ENCODE results near the gene KIF18A. TPM values are rescaled to one million over a fixed set of nuclear protein-coding genes. Genes with fewer than 3 reads are reported as not detected.

Gene KIF18A
- total and polyA plus RNA-seq, 2 of the 8 experiments (the other 6 are each of a cell fraction or from before 2014, with no cell fraction given): 4.0 to 23.3 TPM

DNA sequence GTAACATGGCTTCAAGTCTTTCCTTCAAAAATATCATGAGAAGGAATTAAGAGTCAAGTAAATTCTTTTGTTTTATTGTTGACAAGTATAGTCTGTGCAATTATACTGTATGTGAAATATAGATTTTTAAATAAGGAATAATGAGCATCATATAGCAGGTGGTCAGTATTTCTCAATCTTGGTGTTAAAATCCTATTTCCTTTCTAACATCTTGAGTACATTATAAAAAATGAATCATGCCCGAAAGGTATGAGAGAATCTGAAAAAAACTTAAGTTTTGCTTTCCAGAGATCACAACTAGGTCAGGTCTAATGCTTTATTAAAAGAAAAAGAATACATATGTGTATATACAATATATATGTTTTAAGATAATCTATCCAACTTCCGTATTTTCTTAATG lies 53.1 kb downstream of the KIF18A start:
- Histone ChIP-seq H4K20me1 (replicated peaks in 1 of 2; ENCODE audit: control insufficient read depth in 1 of 2, insufficient read depth in 2 of 2, low read length in 2 of 2) (no peaks in the 10 kb centered on the region), H2AK5ac (ENCODE audit: low read depth, low read length) (no peak overlapping the region), H2AFZ (ENCODE audit: low read length) (no peak overlapping the region), H4K8ac (ENCODE audit: extremely low read depth, insufficient read depth, low read length) (no peak overlapping the region), H3K4ac (replicated peaks; ENCODE audit: insufficient read length, low read depth, low read length) (no peak overlapping the region), H3K23ac (ENCODE audit: insufficient read length) (no peak overlapping the region), H2BK120ac (replicated peaks; ENCODE audit: low read depth, low read length) (no peak overlapping the region), H3K9me3 (ENCODE audit: insufficient read depth in 2 of 2, low read depth in 1 of 2, low read length in 1 of 2) (no peaks in the 10 kb centered on the region), H3K9ac (replicated peaks in 1 of 4; ENCODE audit: extremely low read depth in 1 of 4, low read depth in 3 of 4, low read length in 3 of 4) (no peak overlapping the region), H2BK15ac (ENCODE audit: low read length) (no peak overlapping the region), H3K27me3 (replicated peaks in 1 of 4; ENCODE audit: control insufficient read depth in 3 of 4, extremely low read depth in 1 of 4, insufficient read depth in 3 of 4, low read length in 3 of 4) (no peaks in the 10 kb centered on the region), H3K4me2 (ENCODE audit: insufficient read depth in 1 of 2, low read depth in 2 of 2, low read length in 2 of 2) (no peak overlapping the region), H2BK5ac (ENCODE audit: low read depth, low read length) (no peak overlapping the region), H3K4me3 (ENCODE audit: extremely low read depth in 1 of 4, insufficient read depth in 2 of 4, low read depth in 3 of 4, low read length in 4 of 4) (no peak overlapping the region), H4K91ac (replicated peaks; ENCODE audit: insufficient read length, low read length) (no peak overlapping the region), H3K18ac (ENCODE audit: extremely low read depth, low read length) (no peak overlapping the region), H3K36me3 (ENCODE audit: control insufficient read depth in 2 of 4, insufficient read depth in 4 of 4, low read length in 3 of 4) (peaks cover 0 to 9% (median under 1%) of the 10 kb centered on the region in 4 experiments; a peak in 3 of 8 replicates), H2BK20ac (ENCODE audit: low read length) (no peak overlapping the region), H3K27ac (ENCODE audit: low read depth, low read length) (no peak overlapping the region), H3K14ac (ENCODE audit: insufficient read length) (no peak overlapping the region), H3K79me2 (ENCODE audit: control insufficient read depth in 1 of 2, insufficient read depth in 2 of 2, low read length in 2 of 2) (no peaks in the 10 kb centered on the region), H3K79me1 (ENCODE audit: low read depth, low read length) (no peaks in the 10 kb centered on the region), H3K4me1 (replicated peaks in 1 of 4; ENCODE audit: control insufficient read depth in 3 of 4, insufficient read depth in 4 of 4, low read length in 3 of 4) (no peaks in the 10 kb centered on the region), H2BK12ac (ENCODE audit: low read depth, low read length) (no peak overlapping the region), H3K56ac (replicated peaks; ENCODE audit: insufficient read length, low read depth, low read length) (no peak overlapping the region), H4K5ac (ENCODE audit: insufficient read length, low read depth, low read length) (no peak overlapping the region), H3K23me2 (ENCODE audit: low read depth, low read length) (no peaks in the 10 kb centered on the region)
- CTCF ChIA-PET (ENCODE audit: partially characterized antibody): no interaction called here
- no peak for TF ChIP-seq RFX5 (IDR thresholded peaks at IDR 0.05; ENCODE audit: borderline replicate concordance, low read depth, low read length)
- TF ChIP-seq KDM5A (IDR thresholded peaks at IDR 0.05; ENCODE audit: low read length): no peak
- TF ChIP-seq KDM4A (IDR thresholded peaks at IDR 0.05; ENCODE audit: low read depth, low read length, severe bottlenecking): no peak
- TF ChIP-seq TCF12 (IDR thresholded peaks at IDR 0.05; ENCODE audit: low read depth, low read length): no peak
- no peak for TF ChIP-seq MAFK (IDR thresholded peaks at IDR 0.05; ENCODE audit: low read depth, low read length)
- TF ChIP-seq, protein P1, sequence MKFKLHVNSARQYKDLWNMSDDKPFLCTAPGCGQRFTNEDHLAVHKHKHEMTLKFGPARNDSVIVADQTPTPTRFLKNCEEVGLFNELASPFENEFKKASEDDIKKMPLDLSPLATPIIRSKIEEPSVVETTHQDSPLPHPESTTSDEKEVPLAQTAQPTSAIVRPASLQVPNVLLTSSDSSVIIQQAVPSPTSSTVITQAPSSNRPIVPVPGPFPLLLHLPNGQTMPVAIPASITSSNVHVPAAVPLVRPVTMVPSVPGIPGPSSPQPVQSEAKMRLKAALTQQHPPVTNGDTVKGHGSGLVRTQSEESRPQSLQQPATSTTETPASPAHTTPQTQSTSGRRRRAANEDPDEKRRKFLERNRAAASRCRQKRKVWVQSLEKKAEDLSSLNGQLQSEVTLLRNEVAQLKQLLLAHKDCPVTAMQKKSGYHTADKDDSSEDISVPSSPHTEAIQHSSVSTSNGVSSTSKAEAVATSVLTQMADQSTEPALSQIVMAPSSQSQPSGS (IDR thresholded peaks at IDR 0.05; ENCODE audit: low read length): no peak
- no peak for TF ChIP-seq TBP (IDR thresholded peaks at IDR 0.05; ENCODE audit: low read depth, low read length)
- no peak for TF ChIP-seq CTBP2 (IDR thresholded peaks at IDR 0.05; ENCODE audit: borderline replicate concordance, insufficient read depth, insufficient read length, low read length)
- TF ChIP-seq ZNF274 (IDR thresholded peaks at IDR 0.05; ENCODE audit: borderline replicate concordance, extremely low read depth, low read length): no peak
- no peak for TF ChIP-seq SUZ12 (IDR thresholded peaks at IDR 0.05; ENCODE audit: low read length)
- TF ChIP-seq, protein P2, sequence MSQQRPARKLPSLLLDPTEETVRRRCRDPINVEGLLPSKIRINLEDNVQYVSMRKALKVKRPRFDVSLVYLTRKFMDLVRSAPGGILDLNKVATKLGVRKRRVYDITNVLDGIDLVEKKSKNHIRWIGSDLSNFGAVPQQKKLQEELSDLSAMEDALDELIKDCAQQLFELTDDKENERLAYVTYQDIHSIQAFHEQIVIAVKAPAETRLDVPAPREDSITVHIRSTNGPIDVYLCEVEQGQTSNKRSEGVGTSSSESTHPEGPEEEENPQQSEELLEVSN (IDR thresholded peaks at IDR 0.05): no peak
- POLR2A ChIA-PET (ENCODE audit: partially characterized antibody): no interaction called here
- no peak for DNase-seq (ENCODE audit: low read depth in 1 of 2, low spot score in 2 of 2)
- no peak for FAIRE-seq
- 92% methylated on average over 2 of the region's 2 CpGs; no CpG with 5 or more reads in 1 of the 2 experiments for WGBS, 2 experiments (ENCODE audit: extremely low coverage in 1 of 2, insufficient coverage in 1 of 2, insufficient read length in 1 of 2, insufficient replicate concordance in 2 of 2, low coverage in 1 of 2, low lambda C conversion rate in 2 of 2, missing lambda C conversion rate in 1 of 2)
